Measurements from ENCODE around the gene KHDC4. TPM values are rescaled to one million over a fixed set of nuclear protein-coding genes. Genes with fewer than 3 reads are reported as not detected.

KHDC4 gene
- total and polyA plus RNA-seq, 9 of the 15 experiments (the other 6 are each of a cell fraction or from before 2014, with no cell fraction given), result 12.1 to 185 (median 65.6) TPM

DNA sequence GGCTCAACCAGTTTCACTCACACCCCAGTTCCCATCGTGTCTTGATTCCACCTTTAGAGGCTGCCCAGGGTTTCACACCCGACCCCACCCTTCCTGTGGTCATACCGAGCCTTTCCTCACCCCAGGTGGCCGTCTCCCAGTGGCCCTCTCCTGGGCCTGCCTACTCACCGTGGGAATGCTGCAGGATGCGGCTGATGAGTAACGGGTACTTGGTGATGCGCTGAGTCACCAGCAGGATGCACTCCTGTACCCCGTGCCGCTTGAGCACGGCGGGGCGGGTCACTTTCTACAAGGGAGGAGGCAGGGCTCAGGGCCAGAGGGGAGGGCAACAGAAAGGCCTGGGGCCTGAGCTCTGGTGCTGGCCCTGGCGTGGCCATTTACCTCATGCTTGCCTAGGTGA is 27.7 kb upstream of the KHDC4 start:
- peaks cover 11% of the 10 kb centered on the region; the same call in 1 of the 2 replicates for H4K20me1 ChIP-seq (replicated peaks; ENCODE audit: control insufficient read depth, insufficient read depth, low read length)
- no peak overlapping the region for H3K9ac ChIP-seq (ENCODE audit: insufficient read depth in 1 of 2, low read depth in 2 of 2, low read length in 2 of 2)
- TF ChIP-seq NONO (IDR thresholded peaks at IDR 0.05; ENCODE audit: low read depth in 2 of 2, low read length in 1 of 2) (no peak), NFE2 (IDR thresholded peaks at IDR 0.05; ENCODE audit: low read depth) (peak; percentile 22; the same call in 1 of the 2 replicates), KLF6 (CRISPR knock-in tag; IDR thresholded peaks at IDR 0.05; ENCODE audit: borderline replicate concordance) (no peak), POLR2G (IDR thresholded peaks at IDR 0.05; ENCODE audit: low read depth, low read length) (peak; percentile 72), NUFIP1 (IDR thresholded peaks at IDR 0.05; ENCODE audit: partially characterized antibody) (no peak), RAD21 (CRISPR knock-in tag; conservative IDR thresholded peaks at IDR 0.05 in 1 of 2, IDR thresholded peaks at IDR 0.05 in 1 of 2) (peak in 1 of 2 experiments; percentile 21; a peak in 1 of 4 replicates), FOSL1 (tag; conservative IDR thresholded peaks at IDR 0.05) (peak; percentile 56), RBFOX2 (IDR thresholded peaks at IDR 0.05; ENCODE audit: low read depth, low read length) (peak; percentile 68; the same call in 1 of the 2 replicates), ZNF436 (CRISPR knock-in tag; IDR thresholded peaks at IDR 0.05) (no peak)
- TF ChIP-seq, protein P1, sequence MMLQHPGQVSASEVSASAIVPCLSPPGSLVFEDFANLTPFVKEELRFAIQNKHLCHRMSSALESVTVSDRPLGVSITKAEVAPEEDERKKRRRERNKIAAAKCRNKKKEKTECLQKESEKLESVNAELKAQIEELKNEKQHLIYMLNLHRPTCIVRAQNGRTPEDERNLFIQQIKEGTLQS (IDR thresholded peaks at IDR 0.05), result peak; percentile 44; the same call in 1 of the 2 replicates
- TF ChIP-seq, protein P1 (CRISPR knock-in tag; conservative IDR thresholded peaks at IDR 0.05), result no peak
- TF ChIP-seq, protein P2, sequence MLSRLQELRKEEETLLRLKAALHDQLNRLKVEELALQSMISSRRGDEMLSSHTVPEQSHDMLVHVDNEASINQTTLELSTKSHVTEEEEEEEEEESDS (CRISPR knock-in tag; IDR thresholded peaks at IDR 0.05), result no peak
- TF ChIP-seq, protein P3, sequence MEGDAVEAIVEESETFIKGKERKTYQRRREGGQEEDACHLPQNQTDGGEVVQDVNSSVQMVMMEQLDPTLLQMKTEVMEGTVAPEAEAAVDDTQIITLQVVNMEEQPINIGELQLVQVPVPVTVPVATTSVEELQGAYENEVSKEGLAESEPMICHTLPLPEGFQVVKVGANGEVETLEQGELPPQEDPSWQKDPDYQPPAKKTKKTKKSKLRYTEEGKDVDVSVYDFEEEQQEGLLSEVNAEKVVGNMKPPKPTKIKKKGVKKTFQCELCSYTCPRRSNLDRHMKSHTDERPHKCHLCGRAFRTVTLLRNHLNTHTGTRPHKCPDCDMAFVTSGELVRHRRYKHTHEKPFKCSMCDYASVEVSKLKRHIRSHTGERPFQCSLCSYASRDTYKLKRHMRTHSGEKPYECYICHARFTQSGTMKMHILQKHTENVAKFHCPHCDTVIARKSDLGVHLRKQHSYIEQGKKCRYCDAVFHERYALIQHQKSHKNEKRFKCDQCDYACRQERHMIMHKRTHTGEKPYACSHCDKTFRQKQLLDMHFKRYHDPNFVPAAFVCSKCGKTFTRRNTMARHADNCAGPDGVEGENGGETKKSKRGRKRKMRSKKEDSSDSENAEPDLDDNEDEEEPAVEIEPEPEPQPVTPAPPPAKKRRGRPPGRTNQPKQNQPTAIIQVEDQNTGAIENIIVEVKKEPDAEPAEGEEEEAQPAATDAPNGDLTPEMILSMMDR (IDR thresholded peaks at IDR 0.05 in 2 of 3, conservative IDR thresholded peaks at IDR 0.05 in 1 of 3; ENCODE audit: insufficient read depth in 2 of 3, low read depth in 1 of 3, low read length in 3 of 3), result peak in 1 of 3 experiments; percentile 17; a peak in 1 of 6 replicates
- TF ChIP-seq, protein P4, sequence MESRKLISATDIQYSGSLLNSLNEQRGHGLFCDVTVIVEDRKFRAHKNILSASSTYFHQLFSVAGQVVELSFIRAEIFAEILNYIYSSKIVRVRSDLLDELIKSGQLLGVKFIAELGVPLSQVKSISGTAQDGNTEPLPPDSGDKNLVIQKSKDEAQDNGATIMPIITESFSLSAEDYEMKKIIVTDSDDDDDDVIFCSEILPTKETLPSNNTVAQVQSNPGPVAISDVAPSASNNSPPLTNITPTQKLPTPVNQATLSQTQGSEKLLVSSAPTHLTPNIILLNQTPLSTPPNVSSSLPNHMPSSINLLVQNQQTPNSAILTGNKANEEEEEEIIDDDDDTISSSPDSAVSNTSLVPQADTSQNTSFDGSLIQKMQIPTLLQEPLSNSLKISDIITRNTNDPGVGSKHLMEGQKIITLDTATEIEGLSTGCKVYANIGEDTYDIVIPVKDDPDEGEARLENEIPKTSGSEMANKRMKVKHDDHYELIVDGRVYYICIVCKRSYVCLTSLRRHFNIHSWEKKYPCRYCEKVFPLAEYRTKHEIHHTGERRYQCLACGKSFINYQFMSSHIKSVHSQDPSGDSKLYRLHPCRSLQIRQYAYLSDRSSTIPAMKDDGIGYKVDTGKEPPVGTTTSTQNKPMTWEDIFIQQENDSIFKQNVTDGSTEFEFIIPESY (CRISPR knock-in tag; IDR thresholded peaks at IDR 0.05), result 0 out of 2 replicates have a peak, but pooled peaks have one; percentile 13
- no peaks in the 10 kb centered on the region for H3K9me3 ChIP-seq (replicated peaks; ENCODE audit: control insufficient read depth, insufficient read depth, low read depth, low read length)
- peaks cover 10% of the 10 kb centered on the region; the same call in 2 of the 3 replicates for H3K79me2 ChIP-seq (ENCODE audit: control insufficient read depth, insufficient read depth, low read length)
- H2AFZ ChIP-seq (ENCODE audit: low read depth, low read length), result no peak overlapping the region
- H3K4me3 ChIP-seq, result no peak overlapping the region
- CTCF ChIA-PET (ENCODE audit: low intra/inter-chr PET ratio), result interaction anchor here (2.0 kb wide), 1 partner anchor 105 kb away, joined by 5 read pairs; no protein-coding TSS in a partner anchor
- in situ Hi-C loops (cut with MboI) (no loop called here), intact Hi-C loops (cut with micrococcal nuclease) (no loop called here)
- H3K36me3 ChIP-seq (ENCODE audit: control insufficient read depth, insufficient read depth, low read length), result peaks cover 90% of the 10 kb centered on the region; the same call in 2 of the 3 replicates
- BruUV-seq (replicated peaks), result no TSS peak
- 67% methylated on average over 14 of the region's 14 CpGs for WGBS (ENCODE audit: insufficient coverage, low coverage, missing lambda C conversion rate)
- no peak overlapping the region; the same call in 2 of the 3 replicates for H3K27ac ChIP-seq (ENCODE audit: extremely low read depth, low read depth, low read length)
- peak in 1 of 4 experiments; percentile 48 for DNase-seq (ENCODE audit: extremely low read depth in 1 of 4, low spot score in 3 of 4)
- H3K27me3 ChIP-seq (ENCODE audit: control insufficient read depth in 2 of 2, insufficient read depth in 2 of 2, low read length in 2 of 2), result no peaks in the 10 kb centered on the region
- POLR2A ChIA-PET, result interaction anchor here (0.6 to 5.6 kb wide), 4 partner anchors 14 to 74 kb away, joined by 3 to 26 read pairs (median 5); no protein-coding TSS in a partner anchor
- ATAC-seq, result peak; percentile 14; the same call in 2 of the 3 replicates
- H3K4me1 ChIP-seq (replicated peaks in 1 of 2; ENCODE audit: control insufficient read depth in 2 of 2, insufficient read depth in 2 of 2, low read length in 2 of 2), result peaks cover 3 to 28% of the 10 kb centered on the region in 2 experiments; a peak in 4 of 5 replicates
- no peak for FAIRE-seq
- no peak overlapping the region for H3K4me2 ChIP-seq (ENCODE audit: insufficient read depth, low read length)
- H3K9me1 ChIP-seq (ENCODE audit: control insufficient read depth, insufficient read depth, low read length), result no peaks in the 10 kb centered on the region

Measured in K562 (cell line).